HL-60 (cell line): ENCODE measurements around the gene PTPRT.

Experiments used
- DNase-seq, 2 experiments: peaks; one replicate each; pipeline ENCODE4 v3.0.0-alpha.2; 2010 to 2020; ENCODE audit warnings: low read depth in 1 of 2, low spot score in 1 of 2
- H3K27ac ChIP-seq: fragments of 250-450 bp; sonication (Bioruptor Pico); replicated peaks from 2 replicates; pipeline ENCODE4 v1.5.1; 2020; ENCODE audit warnings: mild to moderate bottlenecking, moderate library complexity
- H3K27me3 ChIP-seq: fragments of 250-450 bp; sonication (Bioruptor Pico); 2 replicates; pipeline ENCODE4 v1.5.1; 2021; ENCODE audit warnings: mild to moderate bottlenecking, moderate library complexity; ENCODE audit not compliant: insufficient read depth, poor library complexity, severe bottlenecking
- H3K4me3 ChIP-seq: replicated peaks from 2 replicates; pipeline ENCODE4 v1.5.1; 2011; ENCODE audit warnings: mild to moderate bottlenecking, control low read depth, low read length; ENCODE audit not compliant: insufficient read depth
- GABPA ChIP-seq: IDR thresholded peaks from 2 replicates; pipeline ENCODE4 v1.6.1; 2012; ENCODE audit warnings: low read depth
- POLR2AphosphoS5 ChIP-seq: IDR thresholded peaks from 2 replicates; pipeline ENCODE4 v1.6.1; 2012; ENCODE audit warnings: low read depth
- REST ChIP-seq: IDR thresholded peaks from 2 replicates; pipeline ENCODE4 v1.6.1; 2012; ENCODE audit warnings: low read depth; ENCODE audit not compliant: insufficient replicate concordance
- SPI1 ChIP-seq: IDR thresholded peaks from 2 replicates; pipeline ENCODE4 v1.6.1; 2012; ENCODE audit warnings: low read depth, mild to moderate bottlenecking, borderline replicate concordance
- TF ChIP-seq, protein P1 (sequence below): IDR thresholded peaks from one replicate; pipeline ENCODE4 v1.5.1; 2011; ENCODE audit warnings: low read length, control low read depth, inconsistent platforms; ENCODE audit not compliant: insufficient read depth

Gene PTPRT

GRCh38 chr20:42589976-42590639 lies 599.6 kb downstream of the PTPRT start:
- TF ChIP-seq, protein P1, sequence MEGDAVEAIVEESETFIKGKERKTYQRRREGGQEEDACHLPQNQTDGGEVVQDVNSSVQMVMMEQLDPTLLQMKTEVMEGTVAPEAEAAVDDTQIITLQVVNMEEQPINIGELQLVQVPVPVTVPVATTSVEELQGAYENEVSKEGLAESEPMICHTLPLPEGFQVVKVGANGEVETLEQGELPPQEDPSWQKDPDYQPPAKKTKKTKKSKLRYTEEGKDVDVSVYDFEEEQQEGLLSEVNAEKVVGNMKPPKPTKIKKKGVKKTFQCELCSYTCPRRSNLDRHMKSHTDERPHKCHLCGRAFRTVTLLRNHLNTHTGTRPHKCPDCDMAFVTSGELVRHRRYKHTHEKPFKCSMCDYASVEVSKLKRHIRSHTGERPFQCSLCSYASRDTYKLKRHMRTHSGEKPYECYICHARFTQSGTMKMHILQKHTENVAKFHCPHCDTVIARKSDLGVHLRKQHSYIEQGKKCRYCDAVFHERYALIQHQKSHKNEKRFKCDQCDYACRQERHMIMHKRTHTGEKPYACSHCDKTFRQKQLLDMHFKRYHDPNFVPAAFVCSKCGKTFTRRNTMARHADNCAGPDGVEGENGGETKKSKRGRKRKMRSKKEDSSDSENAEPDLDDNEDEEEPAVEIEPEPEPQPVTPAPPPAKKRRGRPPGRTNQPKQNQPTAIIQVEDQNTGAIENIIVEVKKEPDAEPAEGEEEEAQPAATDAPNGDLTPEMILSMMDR: no peak
- TF ChIP-seq SPI1: no peak
- no peak for DNase-seq
- no peaks in the 10 kb centered on the region for H3K27me3 ChIP-seq
- H3K4me3 ChIP-seq: no peak overlapping the region
- no peak overlapping the region for H3K27ac ChIP-seq

- no peak overlapping the region for H3K4me3 ChIP-seq
- no peaks in the 10 kb centered on the region for H3K27me3 ChIP-seq
- DNase-seq: no peak
- TF ChIP-seq SPI1 (no peak), GABPA (no peak), POLR2AphosphoS5 (no peak), REST (no peak)
- TF ChIP-seq, protein P1: no peak
- no peak overlapping the region for H3K27ac ChIP-seq
Measured at GRCh38 chr20:42588847-42589246, 600.9 kb downstream of the PTPRT start.

DNA sequence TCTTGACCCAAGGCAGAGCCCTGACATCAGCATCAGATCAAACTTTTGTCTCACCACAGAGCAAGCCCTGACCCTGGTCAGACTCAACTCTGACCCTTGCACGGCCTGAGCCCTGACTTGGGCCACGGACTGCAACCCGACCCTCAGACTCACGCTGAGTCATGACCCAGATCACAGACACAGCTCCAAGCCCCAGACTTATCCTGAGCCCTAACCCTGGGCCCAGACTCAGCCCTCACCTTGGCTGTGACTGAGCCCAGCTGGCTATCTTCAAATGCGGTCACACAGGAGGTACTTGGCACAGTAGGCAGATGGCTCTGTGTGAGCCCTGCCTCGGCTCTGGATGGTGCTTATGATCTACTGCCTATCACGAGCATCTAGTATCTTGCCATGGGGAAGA lies 602.3 kb downstream of the PTPRT start:
- no peak overlapping the region for H3K27ac ChIP-seq
- no peak for DNase-seq

GRCh38 chr20:42581311-42581710 lies 608.4 kb downstream of the PTPRT start:
- Histone ChIP-seq H3K4me3 (no peak overlapping the region), H3K27me3 (no peaks in the 10 kb centered on the region), H3K27ac (no peak overlapping the region)
- TF ChIP-seq REST: no peak
- TF ChIP-seq GABPA: no peak
- no peak for TF ChIP-seq SPI1
- no peak for TF ChIP-seq POLR2AphosphoS5
- TF ChIP-seq, protein P1: no peak
- DNase-seq: no peak

More for the DNA sequence above, 602.3 kb downstream of the PTPRT start:
- Histone ChIP-seq H3K27me3 (no peaks in the 10 kb centered on the region), H3K4me3 (no peak overlapping the region)
- TF ChIP-seq SPI1 (no peak), GABPA (no peak), POLR2AphosphoS5 (no peak)
- TF ChIP-seq, protein P1: no peak
